Naive B cell (primary cell): ENCODE measurements around the gene SEPTIN12. TPM values are rescaled to one million over a fixed set of nuclear protein-coding genes. Genes with fewer than 3 reads are reported as not detected.

Experiments
- ATAC-seq, 2 donors: fragments of 150-1000 bp; cut with Tn5 transposase; 2 replicates each; pipeline ENCODE4 v1.10.0; 2021; ENCODE audit warnings: low read depth in 2 of 2, mild to moderate bottlenecking in 2 of 2, moderate library complexity in 2 of 2
- DNase-seq: peaks from one replicate; pipeline ENCODE4 v3.0.0; 2022
- H3K27ac Mint-ChIP-seq, 6 donors: one replicate each; pipeline ENCODE4 v1.8.0; 2020 to 2022; ENCODE audit warnings: mild to moderate bottlenecking in 6 of 6, mixed read lengths in 6 of 6, moderate library complexity in 5 of 6, inconsistent platforms in 2 of 6
- H3K27me3 Mint-ChIP-seq, 3 donors: one replicate each; pipeline ENCODE4 v1.8.0; 2021 to 2022; ENCODE audit warnings: mixed read lengths in 3 of 3, mild to moderate bottlenecking in 1 of 3
- H3K36me3 Mint-ChIP-seq, 2 donors: one replicate each; pipeline ENCODE4 v1.8.0; 2020 to 2022; ENCODE audit warnings: mixed read lengths in 2 of 2, inconsistent platforms in 1 of 2, mild to moderate bottlenecking in 1 of 2
- H3K4me1 Mint-ChIP-seq, 3 donors: one replicate each; pipeline ENCODE4 v1.8.0; 2020 to 2022; ENCODE audit warnings: mixed read lengths in 3 of 3, inconsistent platforms in 1 of 3, mild to moderate bottlenecking in 1 of 3, moderate library complexity in 1 of 3
- H3K4me3 Mint-ChIP-seq, 8 donors: one replicate each; pipeline ENCODE4 v1.8.0; 2020 to 2022; ENCODE audit warnings: mild to moderate bottlenecking in 8 of 8, mixed read lengths in 8 of 8, moderate library complexity in 8 of 8, inconsistent platforms in 2 of 8
- H3K9me3 Mint-ChIP-seq, 7 donors: one replicate each; pipeline ENCODE4 v1.8.0; 2020 to 2022; ENCODE audit warnings: mixed read lengths in 7 of 7, mild to moderate bottlenecking in 5 of 7, inconsistent platforms in 2 of 7, moderate library complexity in 1 of 7
- polyA plus RNA-seq, 6 donors: library from polyadenylated mRNA; unstranded; fragments of 300-500 nt; fragmentation: Illumina TruSeq; gene quantifications; one replicate each; pipeline ENCODE4 v1.2.3, GENCODE V29; 2021; ENCODE audit warnings: low read depth in 6 of 6

SEPTIN12 gene
- polyA plus RNA-seq, 6 donors from 2014 or later, result not detected

DNA sequence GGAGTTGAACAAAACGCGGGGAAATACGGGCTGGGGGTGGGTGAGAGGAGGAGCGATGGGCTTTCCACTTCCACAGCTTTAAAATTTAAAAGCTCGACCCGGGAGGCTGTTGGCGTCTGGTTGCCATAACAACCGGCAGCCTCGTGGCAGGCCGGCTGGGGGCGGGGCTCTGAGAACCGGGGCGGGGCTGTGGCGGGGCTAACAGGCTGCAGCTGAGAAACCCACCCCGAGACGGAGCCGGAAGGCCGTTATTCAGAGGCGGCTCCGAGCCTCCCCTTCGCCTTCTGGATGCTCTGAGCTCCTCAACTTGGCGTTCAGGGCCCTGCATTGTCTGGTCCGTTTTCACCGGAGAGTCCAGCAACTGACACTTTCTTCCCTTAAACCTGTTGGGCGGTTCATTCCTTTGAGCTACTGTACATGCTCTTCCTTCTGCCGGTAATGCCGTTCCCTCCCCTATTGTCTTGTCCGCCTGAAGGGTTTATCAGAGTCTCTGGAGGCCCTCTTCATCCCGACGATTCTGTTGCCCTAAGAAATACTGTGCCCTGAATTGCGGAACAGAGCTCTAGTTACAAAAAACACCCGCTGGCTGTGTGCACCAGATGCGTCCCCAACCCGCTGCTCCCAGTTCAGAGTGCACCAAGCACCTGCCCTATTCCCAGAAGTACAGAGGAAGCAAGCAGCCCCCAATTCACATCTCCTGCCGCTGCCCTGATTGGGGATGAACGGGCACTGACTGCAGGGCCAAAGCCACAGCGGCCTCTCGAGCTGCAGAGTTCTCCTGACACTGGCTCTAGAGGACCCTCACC, 53.2 kb downstream of the SEPTIN12 start:
- H3K27me3 Mint-ChIP-seq, result no peaks in the 10 kb centered on the region
- ATAC-seq (peak; percentile 81 to 82), DNase-seq (peak; percentile 92)
- peaks cover 11 to 24% (median 21%) of the 10 kb centered on the region in 3 donors for H3K4me1 Mint-ChIP-seq
- peak overlapping the region; percentile 92 to 98 (median 94) for H3K4me3 Mint-ChIP-seq
- no peaks in the 10 kb centered on the region for H3K9me3 Mint-ChIP-seq
- peak overlapping the region; percentile 86 to 97 (median 96) for H3K27ac Mint-ChIP-seq
- H3K36me3 Mint-ChIP-seq, result no peaks in the 10 kb centered on the region

DNA sequence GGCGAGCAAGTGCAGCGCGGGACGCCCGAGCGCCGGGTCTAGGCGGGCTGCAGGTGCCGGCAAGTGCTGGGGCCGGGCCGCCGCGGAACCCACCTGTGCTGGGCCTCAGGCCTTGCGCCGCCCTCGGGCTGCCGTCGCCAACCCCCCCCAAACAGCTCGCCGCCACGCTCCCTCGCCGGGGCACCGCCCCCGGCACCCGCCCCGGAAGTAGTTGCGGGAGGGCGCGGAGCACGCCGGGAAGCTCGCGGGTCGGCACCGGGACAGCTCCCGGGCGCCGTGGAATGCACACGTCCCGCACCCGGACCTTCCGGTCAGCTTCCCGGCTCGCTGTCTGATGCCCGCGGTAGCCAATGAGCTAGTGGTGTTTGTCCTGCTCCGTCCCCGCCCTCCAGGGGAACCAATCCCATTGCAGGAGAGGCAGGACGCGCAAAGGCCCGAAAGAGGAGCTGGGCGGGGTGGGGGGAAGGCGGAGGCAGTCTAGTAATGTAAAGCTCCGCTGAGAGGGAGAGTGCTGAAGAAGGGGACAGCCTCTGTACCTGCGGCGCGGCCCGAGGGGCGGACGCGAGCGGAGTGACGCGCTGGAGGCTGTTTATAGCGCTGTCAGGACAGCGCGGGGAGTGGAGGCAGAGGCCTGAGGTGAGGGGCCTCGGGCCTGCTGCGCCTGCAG, 53.9 kb downstream of the SEPTIN12 start, which contains the start of the genes ANKS3 and DNAAF8:
Gene ANKS3 (minus strand): TSS at position 209 of the 667 bp plus-strand sequence. CDS start 4,122 bp downstream, outside the sequence.
Gene DNAAF8 (plus strand): TSS at position 475 of the 667 bp plus-strand sequence. CDS start 1,978 bp downstream, outside the sequence.
- H3K36me3 Mint-ChIP-seq, result no peaks in the 10 kb centered on the region
- peak; percentile 80 to 81 for ATAC-seq
- H3K9me3 Mint-ChIP-seq, result no peaks in the 10 kb centered on the region
- peak within 1 kb of the TSS; percentile 92 to 98 (median 94) for H3K4me3 Mint-ChIP-seq
- peaks cover 11 to 24% (median 21%) of the 10 kb centered on the region in 3 donors for H3K4me1 Mint-ChIP-seq
- no peaks in the 10 kb centered on the region for H3K27me3 Mint-ChIP-seq
- peak within 1 kb of the TSS; percentile 86 to 97 (median 96) for H3K27ac Mint-ChIP-seq
- peak; percentile 84 for DNase-seq

DNA sequence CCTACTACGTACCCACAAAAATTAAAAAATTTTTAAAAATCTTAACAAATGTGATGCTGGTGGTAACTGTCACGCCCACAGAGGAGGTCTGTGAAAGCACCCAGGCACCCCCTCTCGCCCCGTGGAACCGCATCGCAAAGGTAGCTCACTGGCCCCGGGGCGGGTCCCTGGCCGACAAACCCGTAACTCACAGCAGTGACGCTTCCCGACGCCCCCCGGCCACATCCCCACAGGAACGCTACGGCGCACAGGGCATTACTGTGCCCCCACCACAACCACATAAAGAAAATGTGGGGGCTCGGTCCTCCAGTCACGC, 54.4 kb downstream of the SEPTIN12 start:
- ATAC-seq (peak; percentile 10), DNase-seq (no peak)

DNA sequence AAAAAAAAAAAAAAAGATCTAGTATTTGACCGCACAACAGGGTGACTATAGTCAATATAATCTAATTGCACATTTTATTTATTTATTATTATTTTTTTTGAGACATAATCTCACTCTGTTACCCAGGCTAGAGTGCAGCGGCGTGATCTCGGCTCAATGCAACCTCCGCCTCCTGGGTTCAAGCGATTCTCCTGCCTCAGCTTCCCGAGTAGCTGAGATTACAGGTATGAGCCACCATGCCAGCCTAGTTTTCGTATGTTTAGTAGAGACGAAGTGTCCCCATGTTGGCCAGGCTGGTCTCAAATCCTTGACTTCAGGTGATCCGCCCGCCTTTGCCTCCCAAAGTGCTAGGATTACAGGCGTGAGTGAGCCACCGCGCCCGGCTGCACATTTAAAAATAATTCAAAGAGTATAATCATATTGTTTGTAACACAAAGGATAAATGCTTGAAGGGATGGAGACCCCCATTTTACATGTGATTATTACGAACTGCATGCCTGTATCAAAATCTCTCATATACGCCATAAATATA, 54.9 kb downstream of the SEPTIN12 start:
- peaks cover 11 to 24% (median 21%) of the 10 kb centered on the region in 3 donors for H3K4me1 Mint-ChIP-seq
- H3K36me3 Mint-ChIP-seq, result no peaks in the 10 kb centered on the region
- no peaks in the 10 kb centered on the region for H3K27me3 Mint-ChIP-seq
- no peak for DNase-seq
- no peak for ATAC-seq
- H3K27ac Mint-ChIP-seq, result peak overlapping the region in 4 of 6 donors; percentile 78 to 86 (median 86)
- H3K4me3 Mint-ChIP-seq, result peak overlapping the region; percentile 92 to 98 (median 94)
- no peaks in the 10 kb centered on the region for H3K9me3 Mint-ChIP-seq

More for the DNA sequence above, 54.4 kb downstream of the SEPTIN12 start:
- Mint-ChIP-seq H3K36me3 (no peaks in the 10 kb centered on the region), H3K4me3 (peak overlapping the region; percentile 92 to 98 (median 94)), H3K27ac (peak overlapping the region in 5 of 6 donors; percentile 51 to 86 (median 85)), H3K9me3 (no peaks in the 10 kb centered on the region), H3K4me1 (peaks cover 11 to 24% (median 21%) of the 10 kb centered on the region in 3 donors), H3K27me3 (no peaks in the 10 kb centered on the region)

DNA sequence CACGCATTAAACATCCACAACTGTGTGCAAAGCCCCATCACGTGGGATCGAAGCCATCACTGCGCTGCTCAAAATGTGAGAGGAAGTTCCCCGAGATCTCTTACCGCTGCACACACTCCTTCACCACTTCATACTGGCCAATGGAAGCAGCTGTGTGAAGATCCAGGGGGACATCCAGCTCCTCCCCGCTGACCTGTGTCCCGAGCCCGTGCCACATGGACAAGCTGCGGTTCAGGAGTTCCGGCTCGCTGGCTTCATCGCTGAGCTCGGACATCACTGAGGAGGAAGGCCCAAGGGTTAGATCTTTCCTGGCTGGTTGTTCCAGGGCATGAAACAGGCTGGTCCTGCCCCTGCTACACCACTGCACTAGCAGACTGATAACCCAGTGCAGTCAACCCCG, 58.3 kb downstream of the SEPTIN12 start:
- DNase-seq (no peak), ATAC-seq (no peak)
- Mint-ChIP-seq H3K27ac (no peak overlapping the region), H3K9me3 (no peaks in the 10 kb centered on the region), H3K4me1 (peaks cover 5 to 18% (median 12%) of the 10 kb centered on the region in 3 donors), H3K27me3 (no peaks in the 10 kb centered on the region), H3K36me3 (peaks cover 0 to 4% of the 10 kb centered on the region in 2 donors), H3K4me3 (peak overlapping the region in 1 of 8 donors; percentile 27)

DNA sequence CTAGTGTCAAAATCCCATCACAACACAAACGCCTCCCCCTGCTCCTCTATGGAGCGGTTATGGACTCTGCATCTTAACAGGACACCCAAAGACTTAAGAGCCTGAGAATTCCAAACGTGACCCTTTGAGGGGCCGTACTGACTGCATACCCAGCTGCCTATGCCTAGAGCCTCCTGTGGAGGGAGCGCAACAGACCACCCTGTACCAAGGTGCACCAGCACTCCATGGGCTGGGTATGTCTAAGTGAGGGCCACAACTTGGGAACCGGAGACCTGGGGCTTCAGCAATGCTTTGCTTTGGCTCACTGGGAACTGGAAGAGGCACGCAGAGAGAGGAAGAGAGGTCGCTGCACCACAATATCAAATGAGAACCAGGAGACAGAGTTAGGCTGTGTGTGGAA, 59.5 kb downstream of the SEPTIN12 start:
- Mint-ChIP-seq H3K27ac (peak overlapping the region in 1 of 6 donors; percentile 67), H3K4me3 (no peak overlapping the region), H3K4me1 (peaks cover 5 to 9% (median 7%) of the 10 kb centered on the region in 3 donors), H3K36me3 (peaks cover 0 to 7% of the 10 kb centered on the region in 2 donors), H3K9me3 (no peaks in the 10 kb centered on the region), H3K27me3 (no peaks in the 10 kb centered on the region)
- DNase-seq (no peak), ATAC-seq (no peak)

Other genes with a start within 250 kb of the SEPTIN12 start
- gene CDIP1, start 249.6 kb downstream of the SEPTIN12 start, polyA plus RNA-seq, result 10 to 100 TPM; 10.9 to 26.5 (median 17.3) TPM
- under 1 TPM in 2 of 6 donors, not detected in 4; 0.09 to 0.11 TPM for gene C16orf96, start 232.0 kb downstream of the SEPTIN12 start, polyA plus RNA-seq
- 1 to 10 TPM; 2.6 to 7.5 (median 5.0) TPM for gene UBALD1, start 173.5 kb downstream of the SEPTIN12 start, polyA plus RNA-seq
- 10 to 100 TPM in 1 of 6 donors, 1 to 10 TPM in 5; 3.9 to 10.6 (median 6.6) TPM for gene MGRN1, start 163.5 kb downstream of the SEPTIN12 start, polyA plus RNA-seq
- gene NUDT16L1, start 94.8 kb downstream of the SEPTIN12 start, polyA plus RNA-seq, result 100 to 1,000 TPM in 1 of 6 donors, 10 to 100 TPM in 5; 57.7 to 121 (median 76.4) TPM
- gene ANKS3, start 54.1 kb downstream of the SEPTIN12 start, polyA plus RNA-seq, result 1 to 10 TPM in 5 of 6 donors, not detected in 1; 3.9 to 8.3 (median 4.4) TPM
- gene DNAAF8, start 53.8 kb downstream of the SEPTIN12 start, polyA plus RNA-seq, result under 1 TPM in 4 of 6 donors, not detected in 2; 0.30 to 0.84 (median 0.35) TPM
- 10 to 100 TPM in 4 of 6 donors, 1 to 10 TPM in 1, not detected in 1; 6.7 to 19.9 (median 14.1) TPM for gene ZNF500, start 21.2 kb downstream of the SEPTIN12 start, polyA plus RNA-seq
- not detected for gene SMIM22, start 7.0 kb upstream of the SEPTIN12 start, polyA plus RNA-seq
- gene ROGDI, start 14.3 kb upstream of the SEPTIN12 start, polyA plus RNA-seq, result 1 to 10 TPM; 2.7 to 8.0 (median 6.1) TPM
- 10 to 100 TPM; 27.8 to 49.6 (median 37.3) TPM for gene GLYR1, start 58.9 kb upstream of the SEPTIN12 start, polyA plus RNA-seq
- gene UBN1, start 59.1 kb upstream of the SEPTIN12 start, polyA plus RNA-seq, result 10 to 100 TPM in 4 of 6 donors, 1 to 10 TPM in 2; 4.3 to 19.2 (median 11.9) TPM
- gene PPL, start 148.8 kb upstream of the SEPTIN12 start, polyA plus RNA-seq, result 1 to 10 TPM in 2 of 6 donors, under 1 TPM in 3, not detected in 1; 0.05 to 1.3 (median 0.16) TPM
- gene SEC14L5, start 170.0 kb upstream of the SEPTIN12 start, polyA plus RNA-seq, result under 1 TPM in 3 of 6 donors, not detected in 3; 0.08 to 0.48 (median 0.43) TPM
- gene NAGPA, start 245.6 kb upstream of the SEPTIN12 start, polyA plus RNA-seq, result 10 to 100 TPM; 26.3 to 44.6 (median 33.1) TPM